ENCODE measurements around the gene INPP5J.
"Not testable (repeated sequence)": the region's sequence is repeated elsewhere in the genome, so short reads cannot be mapped to it uniquely, and the experiment has no call there.

INPP5J gene

DNA sequence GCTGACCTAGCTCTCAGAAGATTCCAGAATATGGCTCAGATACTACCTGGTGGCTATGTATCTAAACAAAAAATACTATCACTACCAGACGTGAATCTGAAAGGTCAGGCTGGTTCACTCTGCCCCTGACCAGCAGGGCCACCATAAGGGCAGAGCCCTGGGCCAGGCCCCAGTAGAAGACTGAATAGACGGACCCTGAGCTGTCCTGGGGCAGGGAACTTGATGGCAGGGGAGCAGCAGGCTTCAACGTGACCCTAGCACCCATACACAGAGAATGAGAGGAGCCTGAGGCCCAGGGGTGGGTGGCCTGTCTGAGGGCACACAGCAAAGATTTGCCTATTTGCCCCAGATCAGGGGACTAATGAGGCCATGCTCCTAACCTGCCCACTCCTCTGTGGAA, 30.6 kb downstream of the INPP5J start:
- DNase-seq: no peak

DNA sequence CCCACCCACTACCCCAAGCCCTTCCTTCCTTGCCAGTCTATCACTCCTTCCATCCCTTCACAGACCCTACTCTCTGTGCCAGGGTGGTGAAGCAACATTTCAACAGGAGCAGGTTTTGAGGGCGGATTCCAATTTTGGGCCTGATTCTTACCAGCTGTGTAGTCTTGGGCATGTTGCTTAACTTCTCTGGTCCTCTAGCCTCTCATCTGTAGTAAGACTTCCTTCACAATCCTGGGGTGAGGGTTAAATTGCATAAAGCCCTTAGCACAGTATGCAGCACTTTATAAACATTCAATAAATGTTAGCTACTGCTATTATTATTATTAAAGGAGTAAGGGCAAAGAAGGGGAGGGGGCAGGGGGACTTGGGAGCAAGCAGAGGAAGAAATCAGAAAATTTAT, 32.2 kb downstream of the INPP5J start:
- no peak for DNase-seq

- DNase-seq: no peak
Observed at GRCh38 chr22:31155422-31155821, 32.7 kb downstream of the INPP5J start.

DNA sequence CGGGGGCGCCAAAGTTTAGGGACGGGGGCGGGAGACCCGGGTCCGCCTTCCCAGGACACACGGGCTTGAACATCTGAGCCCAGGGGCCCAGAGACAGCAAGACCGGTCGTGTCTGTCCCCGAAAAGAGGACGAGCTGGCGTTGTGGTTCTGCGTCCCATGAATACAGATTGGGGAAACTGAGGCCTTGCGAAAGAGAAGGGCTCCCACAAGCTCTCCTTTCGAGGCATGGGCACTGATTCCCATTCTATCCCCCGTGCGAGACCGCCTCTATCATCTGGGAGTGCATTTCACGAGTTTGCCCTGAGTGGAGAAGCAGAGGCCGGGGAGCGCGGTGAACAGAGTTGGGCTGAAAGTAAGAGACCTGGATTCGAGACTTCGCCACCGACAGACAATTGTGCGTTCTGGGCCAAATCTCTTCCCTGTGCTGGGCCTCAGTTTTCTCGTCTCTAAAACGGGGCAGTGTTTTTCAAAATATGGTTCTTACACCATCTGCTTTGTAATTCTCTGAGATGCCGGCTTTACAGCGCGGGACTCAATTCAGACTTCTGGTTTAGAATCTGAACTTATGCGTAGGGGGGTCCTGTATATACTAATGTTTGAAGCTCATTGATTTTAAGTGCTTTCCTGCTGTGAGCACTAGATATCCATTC, 37.7 kb downstream of the INPP5J start:
- DNase-seq: peak; percentile 9

- no peak for DNase-seq
Observed at GRCh38 chr22:31161386-31161785, 38.6 kb downstream of the INPP5J start.

DNA sequence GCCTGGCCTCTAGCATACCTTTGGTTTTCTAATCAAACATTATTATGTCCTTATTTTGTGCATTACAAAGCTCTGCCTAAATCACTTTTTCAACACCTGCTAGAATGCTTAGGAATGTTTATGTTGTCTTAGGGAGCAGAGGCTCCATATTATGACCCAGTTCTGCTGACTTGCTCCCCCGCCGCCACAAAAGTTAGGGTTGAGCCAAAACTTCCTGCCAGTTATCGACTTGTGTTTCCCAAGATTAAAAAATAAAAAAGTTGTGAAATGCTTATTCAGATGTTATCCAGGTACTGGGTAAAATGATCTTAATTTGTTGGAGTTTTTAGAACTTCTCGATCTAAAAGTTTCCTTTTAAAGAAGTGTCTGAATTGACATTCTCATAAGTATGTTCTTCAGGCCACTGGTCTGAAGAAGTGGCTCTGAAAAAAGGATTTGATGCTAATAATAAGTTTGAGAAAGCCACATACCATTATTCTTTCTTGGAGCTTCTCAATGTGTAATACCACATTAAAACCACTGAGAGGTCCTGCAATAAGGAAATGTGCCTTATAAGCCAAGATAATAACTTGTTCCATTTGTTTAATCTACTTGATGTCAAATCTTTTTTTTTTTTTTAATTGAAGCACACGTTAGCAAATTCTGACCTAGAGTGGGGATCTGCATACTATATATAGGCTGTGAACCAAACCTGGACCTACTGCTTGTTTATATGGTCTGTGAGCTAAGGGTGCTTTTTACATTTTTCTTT, 39.4 kb downstream of the INPP5J start:
- DNase-seq: no peak

DNA sequence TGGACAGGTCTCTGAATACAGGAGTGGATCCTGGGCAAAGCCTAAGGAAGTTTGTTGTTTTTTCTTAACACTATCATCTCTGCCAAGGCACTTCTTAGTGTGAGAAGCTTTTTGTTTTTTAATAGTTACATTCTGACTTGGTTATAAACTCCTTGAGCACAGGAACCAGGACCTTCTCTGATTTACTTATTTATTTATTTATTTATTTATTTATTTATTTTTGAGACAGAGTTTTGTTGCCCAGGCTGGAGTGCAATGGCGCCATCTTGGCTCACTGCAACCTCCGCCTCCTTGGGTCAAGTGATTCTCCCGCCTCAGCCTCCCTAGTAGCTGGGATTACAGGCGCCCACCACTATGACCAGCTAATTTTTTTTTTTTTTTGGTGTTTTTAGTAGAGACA, 48.2 kb downstream of the INPP5J start:
- DNase-seq: no peak

- DNase-seq: not testable (repeated sequence)
Observed at GRCh38 chr22:31171734-31172133, 49.0 kb downstream of the INPP5J start.

DNA sequence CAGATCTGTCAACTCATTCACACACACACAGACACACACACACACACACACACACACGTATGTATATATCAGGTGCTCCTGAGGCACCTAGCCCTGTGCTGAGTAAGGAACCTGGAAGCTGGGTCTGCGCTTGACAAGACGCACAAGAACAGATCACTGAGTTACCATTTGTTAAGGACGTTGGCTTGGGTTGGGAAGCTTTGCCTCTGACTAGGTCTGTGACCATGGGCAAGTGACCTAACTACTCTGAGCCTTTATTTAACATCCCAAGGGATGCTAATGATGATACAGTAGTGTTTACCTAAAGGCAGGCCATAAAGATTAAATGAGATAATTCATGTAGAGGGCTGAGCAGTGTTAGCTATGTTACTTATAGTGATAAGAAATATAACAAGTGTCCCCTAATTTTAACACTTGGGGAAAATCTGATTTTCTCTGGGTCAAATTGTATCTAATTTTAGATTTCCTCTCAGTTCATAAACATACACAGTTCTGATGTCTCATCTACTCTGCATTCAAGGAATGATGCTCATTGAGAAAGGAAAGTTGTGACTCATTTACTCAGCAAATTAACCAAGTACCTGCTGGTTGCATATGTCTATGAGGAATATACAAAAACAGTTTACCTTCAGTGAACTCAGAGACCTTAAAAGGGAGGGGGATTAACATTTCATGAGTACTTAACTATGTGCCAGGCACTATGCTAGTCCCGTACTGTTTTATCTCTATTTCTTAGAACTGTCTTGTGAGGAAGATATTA, 50.8 kb downstream of the INPP5J start:
- DNase-seq: no peak

GRCh38 chr22:31176923-31177322, 54.2 kb downstream of the INPP5J start:
- DNase-seq: no peak

DNA sequence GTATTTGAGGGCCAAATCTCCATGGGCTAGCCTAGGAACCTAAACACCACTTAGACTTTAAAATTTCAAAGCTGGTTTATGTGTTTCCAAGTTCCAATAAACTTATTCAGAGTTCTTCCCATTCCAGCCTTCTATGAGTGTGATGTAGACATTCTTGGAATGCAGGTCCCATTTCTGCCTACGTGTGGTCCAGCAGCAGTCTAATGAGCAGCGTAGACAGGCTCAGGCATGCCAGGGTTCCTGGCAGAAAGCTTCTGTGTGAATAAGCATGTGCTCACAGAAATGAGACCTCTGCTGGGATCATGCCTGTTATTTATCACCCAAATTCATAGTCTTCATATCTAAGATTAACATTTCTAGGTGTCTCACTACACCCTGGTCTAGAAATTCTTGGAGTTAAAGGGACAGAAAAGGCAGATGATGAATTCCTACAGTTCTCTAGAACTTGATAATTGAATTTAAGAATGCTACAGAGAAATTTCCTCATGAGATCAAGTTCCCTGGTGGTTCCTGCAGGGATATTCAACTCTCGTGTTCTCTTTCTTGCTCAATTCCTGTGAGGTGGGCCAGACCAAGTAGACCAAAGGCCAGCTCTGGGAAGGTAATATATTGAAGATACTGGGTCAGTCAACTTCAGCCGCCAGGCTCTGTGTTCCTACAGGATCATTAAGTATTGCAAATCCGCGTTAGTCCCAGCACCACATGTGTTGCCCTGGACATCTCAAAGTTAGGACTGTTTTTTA, 54.8 kb downstream of the INPP5J start:
- no peak for DNase-seq

- DNase-seq: no peak
Observed at GRCh38 chr22:31178859-31179258, 56.1 kb downstream of the INPP5J start.

- DNase-seq: no peak
Observed at GRCh38 chr22:31179345-31179744, 56.6 kb downstream of the INPP5J start.

DNA sequence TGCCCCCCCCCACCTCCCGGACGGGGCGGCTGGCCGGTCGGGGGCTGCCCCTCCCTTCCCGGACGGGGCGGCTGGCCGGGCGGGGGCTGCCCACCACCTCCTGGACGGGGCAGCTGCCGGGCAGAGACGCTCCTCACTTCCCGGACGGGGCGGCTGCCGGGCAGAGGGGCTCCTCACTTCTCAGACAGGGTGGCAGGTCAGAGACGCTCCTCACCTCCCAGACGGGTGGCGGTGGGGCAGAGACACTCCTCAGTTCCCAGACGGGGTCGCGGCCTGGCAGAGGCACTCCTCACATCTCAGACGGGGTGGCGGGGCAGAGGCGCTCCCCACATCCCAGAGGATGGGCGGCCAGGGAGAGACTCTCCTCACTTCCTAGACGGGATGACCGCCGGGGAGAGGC, 61.2 kb downstream of the INPP5J start:
- no peak for DNase-seq

All from activated CD4-positive, alpha-beta T cell treated with anti-CD3 and anti-CD28 coated beads for 1 hour (primary cell).